GM23338 (cell line): Measurements from ENCODE around the gene POP4.

ENCODE experiments used
- EZH2 ChIP-seq: fragments of 200-600 bp; sonication (generic); IDR thresholded peaks from one replicate; pipeline ENCODE4 v1.8.0; 2017; ENCODE audit warnings: antibody characterized with exemption, mild to moderate bottlenecking, low read depth; ENCODE audit not compliant: unreplicated experiment
- POLR2AphosphoS5 ChIP-seq: IDR thresholded peaks from 2 replicates; pipeline ENCODE4 v1.6.1; 2016; ENCODE audit warnings: antibody characterized with exemption, low read depth
- TF ChIP-seq, protein P1 (sequence below), 2 experiments: fragments of 200-600 bp in 1 of 2; sonication (generic) in 1 of 2; conservative IDR thresholded peaks; 2 replicates each; pipeline versions ENCODE4 v1.5.1 to v1.6.1; 2016 to 2017; ENCODE audit warnings: antibody characterized with exemption in 2 of 2, low read depth in 2 of 2, mild to moderate bottlenecking in 2 of 2, moderate library complexity in 1 of 2

DNA sequence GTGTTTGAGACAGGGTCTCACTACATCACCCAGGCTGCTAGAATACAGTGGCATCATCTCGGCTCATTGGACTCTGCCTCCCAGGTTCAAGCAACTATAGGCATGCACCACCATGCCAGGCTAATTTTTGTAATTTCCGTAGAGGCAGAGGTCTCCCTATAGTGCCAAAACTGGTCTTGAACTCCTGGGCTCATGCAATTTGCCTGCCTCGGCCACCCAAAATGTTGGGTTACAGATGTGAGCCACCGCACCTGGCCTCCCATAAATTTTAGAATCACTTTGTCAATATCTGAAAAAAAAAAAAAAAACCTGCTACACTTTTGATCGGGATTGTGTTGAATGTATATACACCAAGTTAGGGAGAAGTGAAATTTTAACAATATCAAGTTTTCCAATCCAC, 47.3 kb downstream of the POP4 start:
- no peak for TF ChIP-seq POLR2AphosphoS5
- TF ChIP-seq, protein P1, sequence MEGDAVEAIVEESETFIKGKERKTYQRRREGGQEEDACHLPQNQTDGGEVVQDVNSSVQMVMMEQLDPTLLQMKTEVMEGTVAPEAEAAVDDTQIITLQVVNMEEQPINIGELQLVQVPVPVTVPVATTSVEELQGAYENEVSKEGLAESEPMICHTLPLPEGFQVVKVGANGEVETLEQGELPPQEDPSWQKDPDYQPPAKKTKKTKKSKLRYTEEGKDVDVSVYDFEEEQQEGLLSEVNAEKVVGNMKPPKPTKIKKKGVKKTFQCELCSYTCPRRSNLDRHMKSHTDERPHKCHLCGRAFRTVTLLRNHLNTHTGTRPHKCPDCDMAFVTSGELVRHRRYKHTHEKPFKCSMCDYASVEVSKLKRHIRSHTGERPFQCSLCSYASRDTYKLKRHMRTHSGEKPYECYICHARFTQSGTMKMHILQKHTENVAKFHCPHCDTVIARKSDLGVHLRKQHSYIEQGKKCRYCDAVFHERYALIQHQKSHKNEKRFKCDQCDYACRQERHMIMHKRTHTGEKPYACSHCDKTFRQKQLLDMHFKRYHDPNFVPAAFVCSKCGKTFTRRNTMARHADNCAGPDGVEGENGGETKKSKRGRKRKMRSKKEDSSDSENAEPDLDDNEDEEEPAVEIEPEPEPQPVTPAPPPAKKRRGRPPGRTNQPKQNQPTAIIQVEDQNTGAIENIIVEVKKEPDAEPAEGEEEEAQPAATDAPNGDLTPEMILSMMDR (conservative IDR thresholded peaks at IDR 0.05; ENCODE audit: low read depth in 2 of 2), result no peak
- TF ChIP-seq EZH2, result no peak
